Smooth muscle cell (in vitro differentiated cells): ENCODE data around the gene STXBP6. TPM values are rescaled to one million over a fixed set of nuclear protein-coding genes. Genes with fewer than 3 reads are reported as not detected.

Experiments used
- DNase-seq: peaks from one replicate; lab custom pipeline; 2025; ENCODE audit not compliant: unreplicated experiment; lab: John Stamatoyannopoulos, UW
- H2AFZ ChIP-seq: fragments of 200-600 bp; sonication (generic); 2 replicates; pipeline ENCODE4 v1.6.0; 2016; ENCODE audit warnings: antibody characterized with exemption, low read depth, mild to moderate bottlenecking
- H3F3A ChIP-seq: fragments of 200-600 bp; sonication (generic); 2 replicates; pipeline ENCODE4 v1.6.0; 2017; ENCODE audit warnings: antibody characterized with exemption, low read depth
- H3K27ac ChIP-seq: fragments of 200-600 bp; sonication (generic); 2 replicates; pipeline ENCODE4 v1.5.1; 2016; ENCODE audit warnings: low read depth, mild to moderate bottlenecking
- H3K27me3 ChIP-seq: fragments of 200-600 bp; sonication (generic); 2 replicates; pipeline ENCODE4 v1.6.1; 2016; ENCODE audit warnings: low read depth, mild to moderate bottlenecking
- H3K36me3 ChIP-seq: fragments of 200-600 bp; sonication (generic); 2 replicates; pipeline ENCODE4 v1.5.1; 2016; ENCODE audit warnings: low read depth
- H3K4me1 ChIP-seq: fragments of 200-600 bp; sonication (generic); 2 replicates; pipeline ENCODE4 v1.5.1; 2016; ENCODE audit warnings: low read depth
- H3K4me2 ChIP-seq: fragments of 200-600 bp; sonication (generic); 2 replicates; pipeline ENCODE4 v1.6.0; 2016; ENCODE audit warnings: mild to moderate bottlenecking
- H3K4me3 ChIP-seq: fragments of 200-600 bp; sonication (generic); 2 replicates; pipeline ENCODE4 v1.5.1; 2016; ENCODE audit warnings: mild to moderate bottlenecking
- H3K79me2 ChIP-seq: fragments of 200-600 bp; sonication (generic); 2 replicates; pipeline ENCODE4 v1.6.0; 2016; ENCODE audit warnings: low read depth, mild to moderate bottlenecking
- H3K9ac ChIP-seq: fragments of 200-600 bp; sonication (generic); 2 replicates; pipeline ENCODE4 v1.6.0; 2016; ENCODE audit warnings: low read depth
- H3K9me3 ChIP-seq: fragments of 200-600 bp; sonication (generic); replicated peaks from 2 replicates; pipeline ENCODE4 v1.5.1; 2016; ENCODE audit warnings: low read depth
- H4K20me1 ChIP-seq: fragments of 200-600 bp; sonication (generic); 2 replicates; pipeline ENCODE4 v1.6.0; 2016; ENCODE audit warnings: low read depth
- CTCF ChIP-seq: fragments of 200-600 bp; sonication (generic); IDR thresholded peaks from 2 replicates; pipeline ENCODE4 v1.5.1; 2017; ENCODE audit warnings: borderline replicate concordance, mild to moderate bottlenecking, antibody characterized with exemption; ENCODE audit not compliant: insufficient read depth, poor library complexity, severe bottlenecking
- WGBS: methylation state at CpG from one replicate; pipeline ENCODE4 v1.1.7; 2016; ENCODE audit warnings: low lambda C conversion rate; 5-methylcytosine and 5-hydroxymethylcytosine counted together
- polyA plus RNA-seq: library from polyadenylated mRNA; unstranded; fragments of >200 nt; fragmentation: Nextera tagmentation; extraction: Ambion mirVana; gene quantifications from 2 replicates; pipeline ENCODE4 v1.2.1, GENCODE V29; 2016
- total RNA-seq: library from RNA; depleted of rRNA; stranded (reverse); fragments of >200 nt; gene quantifications from 2 replicates; pipeline ENCODE4 v1.2.3, GENCODE V29; 2014

STXBP6 gene
- total and polyA plus RNA-seq, 2 experiments from 2014 or later: 144 to 170 TPM

- Histone ChIP-seq H3F3A (no peaks in the 10 kb centered on the region), H4K20me1 (no peaks in the 10 kb centered on the region), H3K9me3 (no peaks in the 10 kb centered on the region), H3K4me1 (no peaks in the 10 kb centered on the region), H3K27ac (no peak overlapping the region), H3K9ac (no peak overlapping the region), H3K79me2 (no peaks in the 10 kb centered on the region), H3K36me3 (no peaks in the 10 kb centered on the region), H3K27me3 (no peaks in the 10 kb centered on the region), H3K4me3 (no peak overlapping the region), H3K4me2 (no peak overlapping the region), H2AFZ (no peak overlapping the region)
- DNase-seq: no peak
- TF ChIP-seq CTCF: no peak
- WGBS: 81% methylated on average over 10 of the region's 10 CpGs
Observed at GRCh38 chr14:24794644-24795305, 255.2 kb downstream of the STXBP6 start.

- TF ChIP-seq CTCF: no peak
- no peak overlapping the region for H3K27ac ChIP-seq
Observed at GRCh38 chr14:24790196-24790595, 259.8 kb downstream of the STXBP6 start.

GRCh38 chr14:24789378-24789884 is 260.5 kb downstream of the STXBP6 start:
- 94% methylated on average over 4 of the region's 4 CpGs for WGBS

More at GRCh38 chr14:24790196-24790595, 259.8 kb downstream of the STXBP6 start:
- Histone ChIP-seq H2AFZ (no peak overlapping the region), H4K20me1 (no peaks in the 10 kb centered on the region), H3K79me2 (no peaks in the 10 kb centered on the region), H3F3A (no peaks in the 10 kb centered on the region), H3K27me3 (no peaks in the 10 kb centered on the region), H3K4me1 (no peaks in the 10 kb centered on the region), H3K9ac (no peak overlapping the region), H3K36me3 (no peaks in the 10 kb centered on the region), H3K9me3 (no peaks in the 10 kb centered on the region), H3K4me3 (no peak overlapping the region), H3K4me2 (no peak overlapping the region)
- no peak for DNase-seq
- WGBS: 88% methylated on average over 3 of the region's 3 CpGs

More at GRCh38 chr14:24789378-24789884, 260.5 kb downstream of the STXBP6 start:
- no peak for DNase-seq
- no peak for TF ChIP-seq CTCF
- H3K9ac ChIP-seq: no peak overlapping the region
- H4K20me1 ChIP-seq: no peaks in the 10 kb centered on the region
- no peak overlapping the region for H3K27ac ChIP-seq
- H3K4me2 ChIP-seq: no peak overlapping the region
- H3K4me3 ChIP-seq: no peak overlapping the region
- no peaks in the 10 kb centered on the region for H3K79me2 ChIP-seq
- H2AFZ ChIP-seq: no peak overlapping the region
- H3K9me3 ChIP-seq: no peaks in the 10 kb centered on the region
- H3F3A ChIP-seq: no peaks in the 10 kb centered on the region
- H3K36me3 ChIP-seq: no peaks in the 10 kb centered on the region
- H3K27me3 ChIP-seq: no peaks in the 10 kb centered on the region
- H3K4me1 ChIP-seq: no peaks in the 10 kb centered on the region
